IMR-90 (cell line): ENCODE measurements around the gene EPN3. TPM values are rescaled to one million over a fixed set of nuclear protein-coding genes. Genes with fewer than 3 reads are reported as not detected.

Experiments
- ATAC-seq: fragments of 200-7000 bp; cut with Tn5 transposase; 2 replicates; pipeline ENCODE4 v1.9.1; 2020; ENCODE audit warnings: low read depth, mild to moderate bottlenecking, moderate library complexity
- BruUV-seq: library from RNA; stranded (reverse); fragments of 400-500 nt; replicated peaks from 2 replicates; lab custom pipeline; 2021; lab: Mats Ljungman, UMichigan
- CTCF ChIA-PET: fragments of 300-600 bp; formaldehyde crosslinking; extraction: SDS; loops from one replicate; lab custom pipeline; 2021; ENCODE audit warnings: antibody characterized with exemption; lab: Yijun Ruan, JAX
- POLR2A ChIA-PET: fragments of 300-600 bp; sonication (Branson Sonifier 250); formaldehyde crosslinking; loops from one replicate; lab custom pipeline; 2022; ENCODE audit warnings: antibody characterized with exemption; ENCODE audit not compliant: unreplicated experiment; lab: Charles Lee
- DNase-seq: peaks from one replicate; pipeline ENCODE4 v3.0.0; 2013
- H2AFZ ChIP-seq: replicated peaks from 2 replicates; pipeline ENCODE3; 2013; ENCODE audit warnings: low read length, mild to moderate bottlenecking; ENCODE audit not compliant: poor library complexity
- H2AK5ac ChIP-seq: 2 replicates; pipeline ENCODE4 v1.6.1; 2013; ENCODE audit warnings: low read depth, low read length, inconsistent platforms
- H2AK9ac ChIP-seq: replicated peaks from 2 replicates; pipeline ENCODE3; 2013; ENCODE audit warnings: mild to moderate bottlenecking, low read depth, low read length, moderate library complexity; ENCODE audit not compliant: poor library complexity
- H2BK120ac ChIP-seq: 2 replicates; pipeline ENCODE4 v1.6.1; 2013; ENCODE audit warnings: low read depth, low read length, inconsistent platforms
- H2BK15ac ChIP-seq: 3 replicates; pipeline ENCODE4 v1.6.1; 2013; ENCODE audit warnings: low read depth, low read length, inconsistent platforms
- H2BK20ac ChIP-seq: 2 replicates; pipeline ENCODE4 v1.6.1; 2013; ENCODE audit warnings: low read depth, mild to moderate bottlenecking, inconsistent platforms, low read length, moderate library complexity
- H2BK5ac ChIP-seq: 2 replicates; pipeline ENCODE4 v1.6.1; 2013; ENCODE audit warnings: mild to moderate bottlenecking, low read depth, low read length, inconsistent platforms; ENCODE audit not compliant: poor library complexity, severe bottlenecking
- H3K14ac ChIP-seq: replicated peaks from 2 replicates; pipeline ENCODE4 v1.6.1; 2013; ENCODE audit warnings: low read depth, low read length, inconsistent platforms
- H3K18ac ChIP-seq: 2 replicates; pipeline ENCODE4 v1.6.1; 2013; ENCODE audit warnings: low read depth, low read length, control low read depth
- H3K23ac ChIP-seq: 2 replicates; pipeline ENCODE4 v1.6.1; 2013; ENCODE audit warnings: low read depth, low read length, inconsistent platforms
- H3K27ac ChIP-seq: 2 replicates; pipeline ENCODE4 v1.5.1; 2013; ENCODE audit warnings: mild to moderate bottlenecking, control low read depth, low read length; ENCODE audit not compliant: insufficient read depth
- H3K27me3 ChIP-seq: 2 replicates; pipeline ENCODE4 v1.6.1; 2013; ENCODE audit warnings: low read length; ENCODE audit not compliant: control insufficient read depth, insufficient read depth
- H3K36me3 ChIP-seq: 2 replicates; pipeline ENCODE4 v1.6.1; 2013; ENCODE audit warnings: low read length, mixed read lengths; ENCODE audit not compliant: control insufficient read depth, insufficient read depth
- H3K4ac ChIP-seq: 2 replicates; pipeline ENCODE4 v1.6.1; 2013; ENCODE audit warnings: low read depth, low read length, inconsistent platforms
- H3K4me1 ChIP-seq: 2 replicates; pipeline ENCODE4 v1.6.1; 2013; ENCODE audit warnings: low read length, mixed read lengths; ENCODE audit not compliant: control insufficient read depth, insufficient read depth
- H3K4me2 ChIP-seq: 2 replicates; pipeline ENCODE4 v1.6.1; 2013; ENCODE audit warnings: low read depth, mild to moderate bottlenecking, control low read depth, low read length, moderate library complexity
- H3K4me3 ChIP-seq: 2 replicates; pipeline ENCODE4 v1.5.1; 2013; ENCODE audit warnings: low read depth, mild to moderate bottlenecking, control low read depth, low read length, moderate library complexity; ENCODE audit not compliant: insufficient read depth
- H3K56ac ChIP-seq: 2 replicates; pipeline ENCODE4 v1.6.1; 2013; ENCODE audit warnings: low read length, inconsistent platforms; ENCODE audit not compliant: insufficient read depth; ENCODE audit errors: extremely low read depth
- H3K79me1 ChIP-seq, 2 experiments: 2 replicates each; pipeline ENCODE4 v1.6.1; 2013; ENCODE audit warnings: low read length in 2 of 2, inconsistent platforms in 1 of 2, low read depth in 1 of 2
- H3K9ac ChIP-seq: 2 replicates; pipeline ENCODE4 v1.6.1; 2013; ENCODE audit warnings: low read depth, low read length, control low read depth
- H3K9me1 ChIP-seq: 2 replicates; pipeline ENCODE4 v1.6.1; 2013; ENCODE audit warnings: low read length, inconsistent platforms; ENCODE audit not compliant: insufficient read depth
- H3K9me3 ChIP-seq: 2 replicates; pipeline ENCODE4 v1.6.1; 2013; ENCODE audit warnings: low read length; ENCODE audit not compliant: control insufficient read depth, insufficient read depth
- H4K20me1 ChIP-seq: 2 replicates; pipeline ENCODE4 v1.6.1; 2013; ENCODE audit warnings: low read length, inconsistent platforms; ENCODE audit not compliant: insufficient read depth
- H4K5ac ChIP-seq: 2 replicates; pipeline ENCODE4 v1.6.1; 2013; ENCODE audit warnings: mild to moderate bottlenecking, low read depth, low read length, control low read depth
- H4K8ac ChIP-seq, 2 experiments: 2 replicates each; pipeline ENCODE4 v1.6.1; 2013; ENCODE audit warnings: low read depth in 2 of 2, low read length in 2 of 2, control low read depth in 1 of 2, inconsistent platforms in 1 of 2
- H4K91ac ChIP-seq: 2 replicates; pipeline ENCODE4 v1.6.1; 2013; ENCODE audit warnings: low read depth, low read length, inconsistent platforms; ENCODE audit not compliant: insufficient read depth
- CHD1 ChIP-seq: IDR thresholded peaks from 2 replicates; pipeline ENCODE4 v1.6.1; 2012; ENCODE audit warnings: low read depth, low read length, improper control_type of control experiment
- CTCF ChIP-seq: conservative IDR thresholded peaks from 2 replicates; pipeline ENCODE4 v1.5.1; 2012; ENCODE audit warnings: mild to moderate bottlenecking, low read depth, low read length, improper control_type of control experiment
- MAFK ChIP-seq: IDR thresholded peaks from 2 replicates; pipeline ENCODE4 v1.6.1; 2012; ENCODE audit warnings: low read depth, low read length, improper control_type of control experiment
- MAZ ChIP-seq: IDR thresholded peaks from 2 replicates; pipeline ENCODE4 v1.6.1; 2012; ENCODE audit warnings: low read depth, mild to moderate bottlenecking, low read length, improper control_type of control experiment, moderate library complexity, borderline replicate concordance
- RCOR1 ChIP-seq: IDR thresholded peaks from 2 replicates; pipeline ENCODE4 v1.6.1; 2012; ENCODE audit warnings: mild to moderate bottlenecking, low read length, improper control_type of control experiment; ENCODE audit not compliant: insufficient replicate concordance
- RFX5 ChIP-seq: IDR thresholded peaks from 2 replicates; pipeline ENCODE4 v1.8.0; 2012; ENCODE audit warnings: low read depth, mild to moderate bottlenecking, low read length, moderate library complexity
- USF2 ChIP-seq: fragments of 150-350 bp; IDR thresholded peaks from 2 replicates; pipeline ENCODE4 v1.6.1; 2017; ENCODE audit warnings: mild to moderate bottlenecking, antibody characterized with exemption, low read length, low read depth
- WGBS, 2 experiments: methylation state at CpG; one replicate each; pipeline versions ENCODE4 v1.1.5 to v1.1.7; 2013; ENCODE audit warnings: missing lambda C conversion rate in 2 of 2; ENCODE audit not compliant: insufficient read length in 1 of 2; ENCODE audit errors: extremely low coverage in 2 of 2; 5-methylcytosine and 5-hydroxymethylcytosine counted together
- dilution Hi-C: fragments of 300-500 bp; cut with HindIII; formaldehyde crosslinking; loops from one replicate; pipeline ENCODE4 v1.14.3; 2018; ENCODE audit warnings: low sequenced_read_pairs; ENCODE audit not compliant: unreplicated experiment
- in situ Hi-C: fragments of 300-500 bp; cut with MboI; formaldehyde crosslinking; loops from 3 replicates; pipeline ENCODE4 v1.14.3; 2019; ENCODE audit warnings: low sequenced_read_pairs, inconsistent platforms, mixed read lengths
- intact Hi-C: fragments of 100-400 bp; cut with micrococcal nuclease; formaldehyde crosslinking; loops from 2 replicates; pipeline ENCODE4 v1.10.0; 2022
- polyA plus RNA-seq, 3 experiments: library from polyadenylated mRNA; depleted of rRNA; stranded (reverse); fragments of >200 nt; gene quantifications; 2 replicates each; pipeline ENCODE4 v1.2.3, GENCODE V29; 2012; ENCODE audit warnings: low replicate concordance in 1 of 3
- total RNA-seq: library from RNA; depleted of rRNA; stranded (reverse); fragments of >200 nt; gene quantifications from 2 replicates; pipeline ENCODE4 v1.2.3, GENCODE V29; 2012

The EPN3 gene
- total and polyA plus RNA-seq, 2 of the 4 experiments (the other 2 are of a cell fraction): 0.09 TPM; not detected in 1

DNA sequence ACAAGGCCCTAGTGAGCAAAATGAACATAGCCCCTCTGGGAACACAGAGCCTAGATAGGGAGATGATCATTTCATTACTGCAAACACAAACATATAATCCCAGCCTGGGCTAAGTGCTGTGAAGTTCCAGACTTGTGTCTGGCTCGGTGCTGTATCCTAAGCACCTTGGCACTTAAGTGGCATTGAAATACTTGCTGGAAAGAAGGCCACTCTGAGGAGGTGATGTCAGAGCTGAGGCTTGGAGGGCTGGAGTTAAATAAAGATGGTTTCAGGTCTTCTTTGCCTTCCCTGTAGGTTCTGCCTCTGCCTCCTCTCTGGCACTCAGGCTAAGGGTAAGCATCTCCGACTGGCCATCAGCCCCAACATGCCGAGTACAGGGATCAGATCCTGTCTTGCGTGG is 25.6 kb downstream of the EPN3 start:
- no peak overlapping the region for H3K18ac ChIP-seq
- H3K56ac ChIP-seq: no peak overlapping the region
- no TSS peak for BruUV-seq
- peaks cover 9% of the 10 kb centered on the region; the same call in 1 of the 2 replicates for H3K36me3 ChIP-seq
- no peak overlapping the region for H4K91ac ChIP-seq
- H3K79me1 ChIP-seq: no peaks in the 10 kb centered on the region
- H3K4me1 ChIP-seq: peaks cover 3% of the 10 kb centered on the region; the same call in 1 of the 2 replicates
- H4K8ac ChIP-seq: no peak overlapping the region
- no peak overlapping the region for H3K27ac ChIP-seq
- no peak overlapping the region for H2AFZ ChIP-seq
- peaks cover 51% of the 10 kb centered on the region for H3K27me3 ChIP-seq
- H2BK120ac ChIP-seq: no peak overlapping the region
- in situ Hi-C loops: no loop called here
- no peak overlapping the region for H2BK20ac ChIP-seq
- no peaks in the 10 kb centered on the region for H4K20me1 ChIP-seq
- ATAC-seq (no peak), DNase-seq (no peak)
- no peak overlapping the region for H2AK9ac ChIP-seq
- no peak overlapping the region for H4K5ac ChIP-seq
- ChIA-PET CTCF (no interaction called here), POLR2A (no interaction called here)
- no peak overlapping the region for H2BK5ac ChIP-seq
- no peak overlapping the region for H3K4me3 ChIP-seq
- intact Hi-C loops: no loop called here
- TF ChIP-seq MAFK (no peak), CTCF (no peak), MAZ (no peak), CHD1 (no peak), RFX5 (no peak), RCOR1 (no peak), USF2 (no peak)
- no peak overlapping the region for H3K4ac ChIP-seq
- dilution Hi-C loops: no loop called here
- no peak overlapping the region for H3K4me2 ChIP-seq
- H2AK5ac ChIP-seq: no peak overlapping the region
- no peak overlapping the region for H2BK15ac ChIP-seq
- H3K9me1 ChIP-seq: 0 out of 2 replicates have a peak, but pooled peaks cover 5% of the 10 kb centered on the region
- H3K9ac ChIP-seq: no peak overlapping the region
- no peaks in the 10 kb centered on the region for H3K9me3 ChIP-seq
- H3K14ac ChIP-seq: no peak overlapping the region
- H3K23ac ChIP-seq: no peak overlapping the region
- WGBS, 2 experiments: no CpG with 5 or more reads among the region's 4 CpGs
